ENCODE data around the gene DNAJB2. TPM values are rescaled to one million over a fixed set of nuclear protein-coding genes. Genes with fewer than 3 reads are reported as not detected.

Gene DNAJB2
- polyA plus RNA-seq, 2 of the 4 experiments (the other 2 are of a cell fraction): 31.0 to 53.7 TPM

GRCh38 chr2:219270055-219270372 is 9.2 kb upstream of the DNAJB2 start:
- WGBS (ENCODE audit: missing lambda C conversion rate): 80% methylated on average over 4 of the region's 5 CpGs
- POLR2A ChIA-PET: interaction anchor here (0.9 kb wide), 1 partner anchor 17 kb away, joined by 11 read pairs; the partner anchor contains the start of gene TUBA4B
- CTCF ChIA-PET: interaction anchor here (0.7 to 4.6 kb wide), 11 partner anchors 8 to 978 kb away, joined by 3 to 24 read pairs (median 3); partner anchors contain the start of genes TUBA4A and TUBA4B
- DNase-seq (ENCODE audit: low read depth in 1 of 2, low spot score in 1 of 2): no peak
- no peak for FAIRE-seq
- H3K9me3 ChIP-seq: no peaks in the 10 kb centered on the region
- no peak for ATAC-seq
- H3K4me1 ChIP-seq: peaks cover 51% of the 10 kb centered on the region
- H3K4me3 ChIP-seq: no peak overlapping the region
- no peak for TF ChIP-seq FOXS1 (CRISPR knock-in tag; IDR thresholded peaks at IDR 0.05)
- TF ChIP-seq EP300 (IDR thresholded peaks at IDR 0.05): no peak
- TF ChIP-seq ELK1 (IDR thresholded peaks at IDR 0.05; ENCODE audit: low read depth, low read length): no peak
- TF ChIP-seq RCOR1 (IDR thresholded peaks at IDR 0.05; ENCODE audit: low read depth, low read length): no peak
- no peak for TF ChIP-seq MAZ (IDR thresholded peaks at IDR 0.05; ENCODE audit: borderline replicate concordance, low read depth, low read length)
- no peak for TF ChIP-seq HEYL (CRISPR knock-in tag; IDR thresholded peaks at IDR 0.05)
- no peak for TF ChIP-seq FOSL2 (IDR thresholded peaks at IDR 0.05)
- TF ChIP-seq FOSL2 (CRISPR knock-in tag; IDR thresholded peaks at IDR 0.05): no peak
- peak overlapping the region; percentile 33 for H3K4me2 ChIP-seq
- peak overlapping the region; percentile 29 to 96; a peak in 5 of 6 replicates for H3K27ac ChIP-seq

- Histone ChIP-seq H3K4me1 (peaks cover 61% of the 10 kb centered on the region), H3K27ac (peak overlapping the region; percentile 29 to 96; a peak in 5 of 6 replicates), H3K4me2 (no peak overlapping the region), H3K4me3 (no peak overlapping the region), H3K9me3 (no peaks in the 10 kb centered on the region)
- 100% methylated on average over 2 of the region's 2 CpGs for WGBS (ENCODE audit: missing lambda C conversion rate)
- no peak for FAIRE-seq
- ATAC-seq: no peak
- ChIA-PET POLR2A (interaction anchor here (0.9 kb wide), 1 partner anchor 18 kb away, joined by 11 read pairs; the partner anchor contains the start of gene TUBA4B), CTCF (interaction anchor here (1.3 to 4.6 kb wide), 6 partner anchors 10 to 53 kb away, joined by 3 to 24 read pairs (median 6); partner anchors contain the start of gene TUBA4A)
- TF ChIP-seq MYC (IDR thresholded peaks at IDR 0.05; ENCODE audit: borderline replicate concordance, low read length): no peak
- TF ChIP-seq ATOH8 (CRISPR knock-in tag; IDR thresholded peaks at IDR 0.05; ENCODE audit: low read depth): no peak
- no peak for TF ChIP-seq PHF8 (IDR thresholded peaks at IDR 0.05; ENCODE audit: borderline replicate concordance, low read depth)
- no peak for TF ChIP-seq RARB (CRISPR knock-in tag; IDR thresholded peaks at IDR 0.05)
- TF ChIP-seq RAD21 (conservative IDR thresholded peaks at IDR 0.05 in 1 of 2, IDR thresholded peaks at IDR 0.05 in 1 of 2): no peak
- no peak for TF ChIP-seq MAX (IDR thresholded peaks at IDR 0.05)
- no peak for TF ChIP-seq ZSCAN20 (CRISPR knock-in tag; IDR thresholded peaks at IDR 0.05)
- TF ChIP-seq TFCP2L1 (CRISPR knock-in tag; IDR thresholded peaks at IDR 0.05): no peak
- TF ChIP-seq HEYL (CRISPR knock-in tag; IDR thresholded peaks at IDR 0.05): no peak
- no peak for TF ChIP-seq CBX2 (IDR thresholded peaks at IDR 0.05; ENCODE audit: borderline replicate concordance, low read depth)
- no peak for TF ChIP-seq SMC3 (IDR thresholded peaks at IDR 0.05)
- TF ChIP-seq ZC3H11A (IDR thresholded peaks at IDR 0.05): no peak
- TF ChIP-seq ZNF302 (CRISPR knock-in tag; IDR thresholded peaks at IDR 0.05): no peak
- TF ChIP-seq HDAC2 (IDR thresholded peaks at IDR 0.05): no peak
- no peak for TF ChIP-seq POLR2A (IDR thresholded peaks at IDR 0.05; ENCODE audit: low read length)
- TF ChIP-seq NFE2L2 (conservative IDR thresholded peaks at IDR 0.05; ENCODE audit: low read length): no peak
- no peak for DNase-seq (ENCODE audit: low read depth in 1 of 2, low spot score in 1 of 2)
These were observed 8.1 kb upstream of the DNAJB2 start for GRCh38 chr2:219271021-219271420.

GRCh38 chr2:219272356-219272755 is 6.8 kb upstream of the DNAJB2 start:
- Histone ChIP-seq H3K4me3 (no peak overlapping the region), H3K4me2 (peak overlapping the region; percentile 95), H3K9me3 (no peaks in the 10 kb centered on the region), H3K4me1 (peaks cover 69% of the 10 kb centered on the region), H3K27ac (peak overlapping the region; percentile 96 to 99)
- CTCF ChIA-PET: interaction anchor here (0.9 to 16.2 kb wide), 3 partner anchors 11 to 23 kb away, joined by 3 to 540 read pairs (median 214); partner anchors contain the start of genes TUBA4A and TUBA4B
- 86% methylated on average over 4 of the region's 4 CpGs for WGBS (ENCODE audit: missing lambda C conversion rate)
- FAIRE-seq (no peak), ATAC-seq (no peak), DNase-seq (ENCODE audit: low read depth in 1 of 2, low spot score in 1 of 2) (peak in 1 of 2 experiments; percentile 35)
- TF ChIP-seq ZFP36 (IDR thresholded peaks at IDR 0.05; ENCODE audit: borderline replicate concordance, partially characterized antibody) (no peak), POLR2AphosphoS2 (conservative IDR thresholded peaks at IDR 0.05; ENCODE audit: low read length) (no peak), FOXS1 (CRISPR knock-in tag; IDR thresholded peaks at IDR 0.05) (no peak), EP300 (IDR thresholded peaks at IDR 0.05) (no peak), CHD2 (IDR thresholded peaks at IDR 0.05; ENCODE audit: low read length, partially characterized antibody) (no peak), RCOR1 (IDR thresholded peaks at IDR 0.05; ENCODE audit: low read depth, low read length) (no peak), HMGXB4 (CRISPR knock-in tag; IDR thresholded peaks at IDR 0.05; ENCODE audit: borderline replicate concordance) (no peak), RNF2 (IDR thresholded peaks at IDR 0.05; ENCODE audit: borderline replicate concordance, low read depth) (no peak), HDAC2 (IDR thresholded peaks at IDR 0.05) (no peak), FOSL2 (IDR thresholded peaks at IDR 0.05) (no peak), FOSL2 (CRISPR knock-in tag; IDR thresholded peaks at IDR 0.05) (no peak), BCL3 (IDR thresholded peaks at IDR 0.05) (no peak)
- POLR2A ChIA-PET: interaction anchor here (0.7 to 2.8 kb wide), 4 partner anchors 19 to 54 kb away, joined by 7 to 65 read pairs (median 26); partner anchors contain the start of genes ABCB6, TUBA4A and TUBA4B

Measured in A549 (cell line).